Keratinocyte (primary cell): Measurements from ENCODE around the gene NOS1AP.

Experiments
- CTCF ChIP-seq, 3 experiments: IDR thresholded peaks in 1 of 3; conservative IDR thresholded peaks in 1 of 3; optimal IDR thresholded peaks in 1 of 3; 2 replicates in 2 of 3; 3 replicates in 1 of 3; pipeline versions ENCODE3 to v1.5.1; 2011; ENCODE audit warnings: low read length in 3 of 3, mild to moderate bottlenecking in 3 of 3, moderate library complexity in 2 of 3, control low read depth in 1 of 3, inconsistent platforms in 1 of 3; ENCODE audit not compliant: insufficient read depth in 2 of 3; ENCODE audit errors: extremely low read depth in 1 of 3
- EZH2 ChIP-seq: IDR thresholded peaks from one replicate; pipeline ENCODE4 v1.6.1; 2012; ENCODE audit warnings: inconsistent platforms, mild to moderate bottlenecking, low read length, moderate library complexity

DNA sequence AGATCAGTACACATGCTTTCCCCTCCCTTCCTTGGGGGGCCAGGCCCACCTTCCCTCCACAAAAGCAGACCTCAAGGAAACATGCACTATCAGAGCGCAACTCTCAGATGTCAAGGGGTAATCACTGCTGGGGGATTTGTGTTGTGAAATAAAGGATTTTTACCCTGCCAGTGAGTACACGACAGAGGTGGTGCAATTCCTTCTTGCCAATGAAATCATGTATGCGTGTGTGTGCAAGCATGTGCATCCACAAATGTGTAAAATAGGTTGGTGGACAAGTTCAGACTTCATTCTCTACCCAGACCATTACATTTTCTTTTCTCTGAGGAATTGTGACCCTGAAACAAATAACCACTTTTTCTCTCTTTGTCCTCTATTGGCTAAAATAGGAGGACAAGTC lies 9.8 kb upstream of the NOS1AP start:
- no peak for TF ChIP-seq CTCF (optimal IDR thresholded peaks at IDR 0.05 in 1 of 3, IDR thresholded peaks at IDR 0.05 in 1 of 3, conservative IDR thresholded peaks at IDR 0.05 in 1 of 3; ENCODE audit: extremely low read depth in 1 of 3, insufficient read depth in 2 of 3, low read length in 3 of 3)
- no peak for TF ChIP-seq EZH2
